Loucy (cell line): ENCODE results near the gene BTBD19.

Experiments
- H2AFZ ChIP-seq: fragments of 200-600 bp; sonication (generic); 2 replicates; pipeline ENCODE4 v1.6.0; 2016; ENCODE audit warnings: antibody characterized with exemption, mild to moderate bottlenecking, low read length, moderate library complexity
- H3F3A ChIP-seq: fragments of 200-600 bp; 2 replicates; pipeline ENCODE4 v1.6.0; 2016; ENCODE audit warnings: antibody characterized with exemption, low read depth, mild to moderate bottlenecking
- H3K27me3 ChIP-seq: fragments of 200-600 bp; sonication (generic); 2 replicates; pipeline ENCODE4 v1.6.1; 2014; ENCODE audit warnings: low read length, mild to moderate bottlenecking; ENCODE audit not compliant: insufficient read depth, poor library complexity, severe bottlenecking
- H3K36me3 ChIP-seq: fragments of 200-600 bp; sonication (generic); 2 replicates; pipeline ENCODE4 v1.6.1; 2016; ENCODE audit warnings: low read length; ENCODE audit not compliant: insufficient read depth
- H3K4me1 ChIP-seq: fragments of 200-600 bp; sonication (generic); 2 replicates; pipeline ENCODE4 v1.5.1; 2014; ENCODE audit warnings: low read length, mild to moderate bottlenecking; ENCODE audit not compliant: insufficient read depth, poor library complexity, severe bottlenecking
- H3K4me2 ChIP-seq: fragments of 200-600 bp; sonication (generic); 2 replicates; pipeline ENCODE4 v1.6.0; 2014; ENCODE audit warnings: antibody characterized with exemption, low read length, low read depth, mild to moderate bottlenecking; ENCODE audit not compliant: poor library complexity, severe bottlenecking
- H3K4me3 ChIP-seq: fragments of 200-600 bp; sonication (generic); 2 replicates; pipeline ENCODE4 v1.5.1; 2014; ENCODE audit warnings: low read length, mild to moderate bottlenecking, mixed read lengths; ENCODE audit not compliant: poor library complexity, severe bottlenecking
- H3K79me2 ChIP-seq: fragments of 200-600 bp; sonication (generic); 2 replicates; pipeline ENCODE4 v1.6.1; 2014; ENCODE audit warnings: low read length; ENCODE audit not compliant: insufficient read depth
- H3K9ac ChIP-seq: fragments of 200-600 bp; sonication (generic); 2 replicates; pipeline ENCODE4 v1.6.0; 2014; ENCODE audit warnings: mild to moderate bottlenecking, low read depth, low read length, moderate library complexity; ENCODE audit not compliant: poor library complexity, severe bottlenecking
- H3K9me2 ChIP-seq: fragments of 200-600 bp; sonication (generic); replicated peaks from 2 replicates; pipeline ENCODE4 v1.6.1; 2016; ENCODE audit warnings: low read depth, low read length, mixed read lengths
- H3K9me3 ChIP-seq: fragments of 200-600 bp; sonication (generic); 2 replicates; pipeline ENCODE4 v1.6.1; 2014; ENCODE audit warnings: mild to moderate bottlenecking, antibody characterized with exemption, low read length, low read depth; ENCODE audit not compliant: insufficient read depth
- H4K20me1 ChIP-seq: fragments of 200-600 bp; sonication (generic); 2 replicates; pipeline ENCODE4 v1.6.0; 2014; ENCODE audit warnings: antibody characterized with exemption, low read length, mild to moderate bottlenecking; ENCODE audit not compliant: insufficient read depth, poor library complexity, severe bottlenecking
- CTCF ChIP-seq: fragments of 200-600 bp; sonication (generic); conservative IDR thresholded peaks from 2 replicates; pipeline ENCODE4 v1.5.1; 2014; ENCODE audit warnings: mild to moderate bottlenecking, antibody characterized with exemption, low read length
- EZH2phosphoT487 ChIP-seq: fragments of 200-600 bp; IDR thresholded peaks from 2 replicates; pipeline ENCODE4 v1.6.1; 2018; ENCODE audit warnings: antibody characterized with exemption, mild to moderate bottlenecking, moderate library complexity, borderline replicate concordance

Gene BTBD19

GRCh38 chr1:44802306-44803061 lies 5.8 kb upstream of the BTBD19 start:
- Histone ChIP-seq H4K20me1 (no peaks in the 10 kb centered on the region), H3K9me2 (no peaks in the 10 kb centered on the region), H3K27me3 (no peaks in the 10 kb centered on the region), H3K4me3 (no peak overlapping the region), H3F3A (0 out of 2 replicates have a peak, but pooled peaks cover 2% of the 10 kb centered on the region), H3K9me3 (no peaks in the 10 kb centered on the region), H2AFZ (no peak overlapping the region), H3K4me1 (peaks cover under 1% of the 10 kb centered on the region), H3K9ac (no peak overlapping the region), H3K36me3 (no peaks in the 10 kb centered on the region), H3K79me2 (peaks cover 4% of the 10 kb centered on the region), H3K4me2 (no peak overlapping the region)
- TF ChIP-seq EZH2phosphoT487: no peak
- no peak for TF ChIP-seq CTCF

- Histone ChIP-seq H2AFZ (no peak overlapping the region), H3F3A (0 out of 2 replicates have a peak, but pooled peaks cover 2% of the 10 kb centered on the region), H3K27me3 (no peaks in the 10 kb centered on the region), H3K9me2 (no peaks in the 10 kb centered on the region), H3K9me3 (no peaks in the 10 kb centered on the region), H3K79me2 (peaks cover 4% of the 10 kb centered on the region), H3K9ac (no peak overlapping the region), H3K4me2 (no peak overlapping the region), H3K4me3 (no peak overlapping the region), H4K20me1 (no peaks in the 10 kb centered on the region), H3K4me1 (peaks cover 5% of the 10 kb centered on the region), H3K36me3 (no peaks in the 10 kb centered on the region)
- TF ChIP-seq EZH2phosphoT487 (no peak), CTCF (no peak)
These were observed 5.3 kb upstream of the BTBD19 start for GRCh38 chr1:44803062-44803311.

GRCh38 chr1:44803312-44804095 lies 4.8 kb upstream of the BTBD19 start:
- no peaks in the 10 kb centered on the region for H3K9me2 ChIP-seq
- peaks cover 4% of the 10 kb centered on the region for H3K79me2 ChIP-seq
- no peak overlapping the region for H2AFZ ChIP-seq
- no peaks in the 10 kb centered on the region for H3K27me3 ChIP-seq
- 0 out of 2 replicates have a peak, but pooled peaks cover 2% of the 10 kb centered on the region for H3F3A ChIP-seq
- no peak overlapping the region for H3K4me3 ChIP-seq
- H3K9ac ChIP-seq: no peak overlapping the region
- H3K4me2 ChIP-seq: no peak overlapping the region
- H3K4me1 ChIP-seq: peaks cover 8% of the 10 kb centered on the region
- no peaks in the 10 kb centered on the region for H3K36me3 ChIP-seq
- no peaks in the 10 kb centered on the region for H3K9me3 ChIP-seq
- no peaks in the 10 kb centered on the region for H4K20me1 ChIP-seq
- TF ChIP-seq CTCF (no peak), EZH2phosphoT487 (no peak)
